ENCODE data around the gene SH3BP4.

The SH3BP4 gene

GRCh38 chr2:234951664-234952269 lies at the start of gene SH3BP4:
Gene SH3BP4, plus strand, starts transcription at chr2:234952017. Its CDS starts 82,986 bp downstream, at chr2:235035003.
- DNase-seq = peak; percentile 38

GRCh38 chr2:234904785-234905184 lies 47.0 kb upstream of the SH3BP4 start:
- DNase-seq = no peak

- DNase-seq = no peak
These were observed 46.1 kb upstream of the SH3BP4 start for GRCh38 chr2:234905547-234906265.

GRCh38 chr2:234910186-234910679 lies 41.6 kb upstream of the SH3BP4 start:
- DNase-seq = no peak

GRCh38 chr2:234911271-234911670 lies 40.5 kb upstream of the SH3BP4 start:
- DNase-seq = no peak

GRCh38 chr2:234912437-234912836 lies 39.4 kb upstream of the SH3BP4 start:
- no peak for DNase-seq

- no peak for DNase-seq
These were observed 38.6 kb upstream of the SH3BP4 start for GRCh38 chr2:234913208-234913626.

- no peak for DNase-seq
These were observed 37.3 kb upstream of the SH3BP4 start for GRCh38 chr2:234914371-234915154.

GRCh38 chr2:234916674-234917073 lies 35.1 kb upstream of the SH3BP4 start:
- DNase-seq = no peak

GRCh38 chr2:234917211-234917975 lies 34.4 kb upstream of the SH3BP4 start:
- DNase-seq = no peak

- no peak for DNase-seq
These were observed 32.1 kb upstream of the SH3BP4 start for GRCh38 chr2:234919711-234920110.

- DNase-seq = no peak
These were observed 31.0 kb upstream of the SH3BP4 start for GRCh38 chr2:234920836-234921235.

GRCh38 chr2:234929002-234929401 lies 22.8 kb upstream of the SH3BP4 start:
- no peak for DNase-seq

- DNase-seq = no peak
These were observed 21.4 kb upstream of the SH3BP4 start for GRCh38 chr2:234930397-234930796.

- no peak for DNase-seq
These were observed 20.4 kb upstream of the SH3BP4 start for GRCh38 chr2:234931371-234931770.

- no peak for DNase-seq
These were observed 19.1 kb upstream of the SH3BP4 start for GRCh38 chr2:234932591-234933168.

GRCh38 chr2:234935311-234935710 lies 16.5 kb upstream of the SH3BP4 start:
- no peak for DNase-seq

GRCh38 chr2:234939576-234939975 lies 12.2 kb upstream of the SH3BP4 start:
- no peak for DNase-seq

- no peak for DNase-seq
These were observed 11.8 kb upstream of the SH3BP4 start for GRCh38 chr2:234939996-234940395.

GRCh38 chr2:234940527-234940926 lies 11.3 kb upstream of the SH3BP4 start:
- DNase-seq = no peak

- no peak for DNase-seq
These were observed 6.4 kb upstream of the SH3BP4 start for GRCh38 chr2:234945339-234945873.

- DNase-seq = no peak
These were observed 4.3 kb upstream of the SH3BP4 start for GRCh38 chr2:234947556-234947955.

All from NCI-H1694 treated with DMSO at 0.1 percent for 48 hours (cell line).